Kidney (tissue), 14 donors: Measurements from ENCODE around the gene TEK. TPM values are rescaled to one million over a fixed set of nuclear protein-coding genes. Genes with fewer than 3 reads are reported as not detected.

ENCODE experiments used
- DNase-seq, 5 donors: peaks; one replicate each; pipeline ENCODE4 v3.0.0-alpha.2; 2013 to 2020
- FAIRE-seq: peaks from 2 replicates; lab custom pipeline; 2012; peaks lifted over from hg19 to GRCh38; lab: Jason Lieb, UNC
- H3K27ac ChIP-seq, 2 donors: one replicate each; pipeline ENCODE4 v1.7.0; 2013; ENCODE audit warnings: low read depth in 2 of 2, low read length in 2 of 2, inconsistent platforms in 1 of 2
- H3K27me3 ChIP-seq: one replicate; pipeline ENCODE4 v1.7.1; 2013; ENCODE audit warnings: low read length, inconsistent platforms; ENCODE audit not compliant: control insufficient read depth, insufficient read depth
- H3K36me3 ChIP-seq, 3 donors: one replicate each; pipeline versions ENCODE4 v1.7.0 to v1.7.1; 2013; ENCODE audit warnings: low read length in 3 of 3, control low read depth in 1 of 3, inconsistent platforms in 1 of 3; ENCODE audit not compliant: insufficient read depth in 3 of 3, control insufficient read depth in 2 of 3
- H3K4me1 ChIP-seq, 3 donors: one replicate each; pipeline versions ENCODE4 v1.7.0 to v1.7.1; 2013; ENCODE audit warnings: low read length in 3 of 3, inconsistent platforms in 1 of 3, low read depth in 1 of 3; ENCODE audit not compliant: control insufficient read depth in 2 of 3, insufficient read depth in 2 of 3
- H3K4me3 ChIP-seq, 3 donors: one replicate each; pipeline versions ENCODE4 v1.7.0 to v1.8.1; 2013; ENCODE audit warnings: low read length in 3 of 3, control low read depth in 1 of 3, inconsistent platforms in 1 of 3
- H3K9ac ChIP-seq, 3 donors: one replicate each; pipeline versions ENCODE4 v1.7.0 to v1.7.1; 2013; ENCODE audit warnings: low read length in 3 of 3, control low read depth in 1 of 3, inconsistent platforms in 1 of 3
- H3K9me3 ChIP-seq, 3 donors: one replicate each; pipeline versions ENCODE4 v1.7.0 to v1.7.1; 2013; ENCODE audit warnings: low read length in 3 of 3, control low read depth in 1 of 3, inconsistent platforms in 1 of 3; ENCODE audit not compliant: control insufficient read depth in 2 of 3, insufficient read depth in 1 of 3
- CTCF ChIP-seq: IDR thresholded peaks from 3 replicates; pipeline ENCODE4 v1.5.1; 2012; ENCODE audit warnings: mild to moderate bottlenecking, moderate library complexity, borderline replicate concordance; ENCODE audit not compliant: insufficient read depth; ENCODE audit errors: extremely low read depth
- intact Hi-C: fragments of 100-400 bp; cut with DNase I; formaldehyde crosslinking; loops from one replicate; pipeline ENCODE4 v1.11.1; 2022
- polyA plus RNA-seq: library from polyadenylated mRNA; stranded (reverse); fragments of 350-450 nt; fragmentation: Illumina TruSeq; extraction: RNeasy Lipid Tissue Mini Kit (QIAGEN cat#74804); gene quantifications from one replicate; pipeline ENCODE4 v1.2.3, GENCODE V29; 2014; ENCODE audit warnings: low read depth, low replicate concordance; ENCODE audit not compliant: insufficient read depth
- total RNA-seq: library from RNA; stranded (reverse); fragmentation: NEBNext Ultra II Directional; extraction: Animal tissue kit (Norgen Biotek cat#: 25700); gene quantifications from one replicate; pipeline ENCODE4 v1.2.1, GENCODE V29; 2021
- donor health status: control.
- donor health status: control.
- donor health status: control.
- donor health status: control.
- donor health status: control.
- donor health status: DM: yes; HTN: yes; CAD: no.
- donor health status: Normal renal cell carcinoma (clear cell type).

The TEK gene
- total and polyA plus RNA-seq, 2 donors from 2014 or later: 16.1 to 32.6 TPM

GRCh38 chr9:27272103-27272502, 163.1 kb downstream of the TEK start:
- Histone ChIP-seq H3K27ac (no peak overlapping the region), H3K36me3 (no peaks in the 10 kb centered on the region), H3K4me1 (peaks cover 0 to 7% (median 0%) of the 10 kb centered on the region in 3 donors), H3K9me3 (no peaks in the 10 kb centered on the region), H3K9ac (no peak overlapping the region), H3K4me3 (no peak overlapping the region), H3K27me3 (no peaks in the 10 kb centered on the region)
- FAIRE-seq (no peak), DNase-seq (no peak)
- no peak for TF ChIP-seq CTCF
- intact Hi-C loops: loop anchor here (10.0 kb wide), 1 partner anchor 237 kb away; no protein-coding TSS in a partner anchor

- intact Hi-C loops: loop anchor here (10.0 kb wide), 1 partner anchor 238 kb away; no protein-coding TSS in a partner anchor
- no peak for FAIRE-seq
Measured at GRCh38 chr9:27273186-27273585, 164.2 kb downstream of the TEK start.

GRCh38 chr9:27276193-27277030, 167.4 kb downstream of the TEK start:
- H3K36me3 ChIP-seq: no peaks in the 10 kb centered on the region
- H3K4me3 ChIP-seq: peak overlapping the region in 2 of 3 donors; percentile 6 to 45
- H3K9ac ChIP-seq: no peak overlapping the region
- no peaks in the 10 kb centered on the region for H3K9me3 ChIP-seq
- FAIRE-seq (peak; percentile 42), DNase-seq (peak in 3 of 5 donors; percentile 12 to 82 (median 75))
- no peaks in the 10 kb centered on the region for H3K27me3 ChIP-seq
- H3K27ac ChIP-seq: no peak overlapping the region
- intact Hi-C loops: loop anchor here (10.0 kb wide), 1 partner anchor 242 kb away; no protein-coding TSS in a partner anchor
- peak; percentile 75 for TF ChIP-seq CTCF
- peaks cover 0 to 7% (median 7%) of the 10 kb centered on the region in 3 donors for H3K4me1 ChIP-seq

More at GRCh38 chr9:27273186-27273585, 164.2 kb downstream of the TEK start:
- no peak for DNase-seq
- H3K4me1 ChIP-seq: peaks cover 0 to 7% (median 0%) of the 10 kb centered on the region in 3 donors
- H3K9me3 ChIP-seq: no peaks in the 10 kb centered on the region
- H3K4me3 ChIP-seq: no peak overlapping the region
- TF ChIP-seq CTCF: no peak
- H3K36me3 ChIP-seq: no peaks in the 10 kb centered on the region
- H3K9ac ChIP-seq: no peak overlapping the region
- no peaks in the 10 kb centered on the region for H3K27me3 ChIP-seq
- H3K27ac ChIP-seq: no peak overlapping the region
